Activated T-cell treated with anti-CD3 and anti-CD28 coated beads for 1 hour (primary cell): ENCODE results near the gene MANSC4.

Experiments used
- DNase-seq: peaks from one replicate; pipeline ENCODE4 v3.0.0-alpha.2; 2020; ENCODE audit warnings: low read depth

Gene MANSC4

DNA sequence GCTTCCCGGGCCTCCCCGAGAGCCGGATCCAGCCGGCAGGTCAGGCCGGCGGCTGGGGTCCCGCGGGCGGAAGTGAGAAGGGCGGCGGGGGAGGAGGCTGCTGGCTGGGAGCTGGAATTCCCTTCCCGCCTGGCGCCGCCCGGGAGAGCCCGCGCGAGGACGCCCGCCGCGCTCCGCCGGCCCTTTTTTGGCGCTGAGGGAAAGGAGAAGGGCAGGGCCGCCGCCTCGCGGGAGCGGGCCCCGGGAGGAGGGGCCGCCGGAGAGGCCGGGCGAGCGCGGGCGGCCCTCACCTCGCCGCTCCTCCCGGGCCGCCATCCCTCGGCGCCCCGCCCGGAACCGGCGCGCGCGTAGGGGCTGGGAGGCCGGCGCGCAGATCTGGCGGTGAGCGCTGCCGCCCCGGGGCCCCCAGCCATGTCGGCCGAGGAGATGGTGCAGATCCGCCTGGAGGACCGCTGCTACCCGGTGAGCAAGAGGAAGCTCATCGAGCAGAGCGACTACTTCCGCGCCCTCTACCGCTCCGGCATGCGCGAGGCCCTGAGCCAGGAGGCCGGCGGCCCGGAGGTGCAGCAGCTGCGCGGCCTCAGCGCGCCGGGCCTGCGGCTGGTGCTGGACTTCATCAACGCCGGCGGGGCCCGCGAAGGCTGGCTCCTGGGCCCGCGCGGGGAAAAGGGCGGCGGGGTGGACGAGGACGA is at the start of gene MANSC4, which contains the start of gene KLHL42:
TSS of gene MANSC4 (minus strand) at position 317 of the 692 bp plus-strand sequence. CDS start 8,960 bp downstream, outside the sequence.
TSS of gene KLHL42 (plus strand) at position 314 of the 692 bp plus-strand sequence. CDS start at position 412, 98 bp downstream.
- peak; percentile 44 for DNase-seq

DNA sequence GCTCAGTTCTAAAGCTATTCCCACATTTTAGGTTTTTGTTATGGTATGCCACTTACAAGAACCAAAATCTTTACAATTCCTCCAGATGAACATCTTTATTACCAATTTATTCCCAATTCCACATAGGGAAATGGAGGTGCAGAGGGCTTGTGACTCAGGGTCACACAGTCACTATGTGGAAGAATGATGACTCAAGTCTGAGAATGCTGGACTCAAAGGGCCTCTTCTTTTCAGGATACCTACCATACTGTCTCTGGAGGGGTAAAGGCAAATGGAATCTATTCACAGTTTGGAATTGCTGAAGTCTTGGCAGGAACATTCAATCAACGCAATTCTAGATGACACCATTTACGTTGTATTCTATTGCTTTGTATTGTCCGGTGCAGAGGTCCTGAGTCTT is 48.2 kb upstream of the MANSC4 start:
- no peak for DNase-seq

DNA sequence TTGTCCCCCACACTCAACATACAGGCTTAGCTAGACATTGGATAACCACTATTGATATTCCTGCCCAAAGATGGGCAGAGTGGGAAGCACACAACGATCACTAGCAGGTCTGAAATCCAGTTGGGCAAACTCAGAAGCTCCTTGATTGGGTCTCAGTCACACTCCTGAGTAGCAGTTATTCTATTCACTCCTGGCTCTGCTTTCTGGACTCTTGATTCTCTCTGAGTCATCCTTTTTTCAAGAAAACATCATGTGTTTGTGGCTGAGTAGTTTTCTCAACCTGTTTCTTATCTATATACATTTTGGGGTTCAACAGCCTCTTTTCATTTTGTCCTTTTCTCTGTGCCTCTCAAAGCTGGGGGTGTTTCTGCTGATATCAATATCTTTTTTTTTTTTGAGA is 46.0 kb upstream of the MANSC4 start:
- no peak for DNase-seq

DNA sequence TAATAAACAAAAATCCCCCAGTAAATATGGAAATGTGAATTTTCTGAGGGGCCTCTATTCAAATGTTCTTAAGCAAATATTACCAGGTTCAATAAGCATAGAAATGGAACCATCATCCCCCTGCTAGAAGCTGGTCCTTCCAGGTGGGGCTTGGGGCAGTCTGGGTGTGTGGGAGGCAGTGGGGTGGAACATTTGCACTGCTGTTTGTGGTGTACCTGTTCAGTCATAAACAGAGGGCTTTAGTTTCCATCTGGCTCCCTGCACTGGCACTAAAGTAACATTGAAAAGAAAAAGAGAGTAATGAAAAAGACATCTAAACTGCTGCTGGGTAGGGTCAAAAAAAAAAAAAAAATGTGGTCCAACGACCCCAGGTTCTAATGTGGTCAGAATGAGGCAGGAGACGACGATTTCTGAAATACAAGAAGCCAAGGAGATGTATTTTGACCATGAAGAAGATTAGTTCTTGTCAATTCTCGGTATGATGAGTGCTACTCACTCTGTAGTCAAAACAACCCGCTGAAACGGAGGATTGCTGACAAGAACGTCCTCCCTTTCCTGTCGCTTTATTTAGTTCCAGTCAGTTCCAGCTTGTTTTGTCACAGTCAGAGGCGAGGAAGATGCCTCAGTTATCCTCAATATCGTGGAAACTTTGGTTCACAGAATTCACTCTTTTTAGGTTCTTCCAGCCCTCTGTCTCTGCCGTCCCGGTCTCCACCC is 44.2 kb upstream of the MANSC4 start:
- DNase-seq: no peak

DNA sequence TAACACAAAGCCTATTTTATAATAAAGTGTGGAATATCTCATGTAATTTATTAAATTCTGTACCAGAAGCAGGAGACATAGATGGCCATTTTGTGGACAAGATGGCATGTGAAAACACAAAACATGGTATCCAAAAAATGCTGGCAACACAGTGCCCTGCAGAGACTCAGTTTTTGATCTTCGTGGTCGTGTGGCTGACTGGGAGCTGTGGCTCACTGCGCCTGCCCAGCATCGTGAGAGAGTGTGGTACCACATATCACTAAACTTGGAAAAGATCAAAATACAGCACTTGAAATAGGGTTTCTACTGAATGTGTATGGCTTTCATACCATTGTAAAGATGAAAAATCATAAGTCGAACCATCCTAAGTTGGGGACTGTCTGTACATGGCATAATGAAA is 43.0 kb upstream of the MANSC4 start:
- DNase-seq: no peak

DNA sequence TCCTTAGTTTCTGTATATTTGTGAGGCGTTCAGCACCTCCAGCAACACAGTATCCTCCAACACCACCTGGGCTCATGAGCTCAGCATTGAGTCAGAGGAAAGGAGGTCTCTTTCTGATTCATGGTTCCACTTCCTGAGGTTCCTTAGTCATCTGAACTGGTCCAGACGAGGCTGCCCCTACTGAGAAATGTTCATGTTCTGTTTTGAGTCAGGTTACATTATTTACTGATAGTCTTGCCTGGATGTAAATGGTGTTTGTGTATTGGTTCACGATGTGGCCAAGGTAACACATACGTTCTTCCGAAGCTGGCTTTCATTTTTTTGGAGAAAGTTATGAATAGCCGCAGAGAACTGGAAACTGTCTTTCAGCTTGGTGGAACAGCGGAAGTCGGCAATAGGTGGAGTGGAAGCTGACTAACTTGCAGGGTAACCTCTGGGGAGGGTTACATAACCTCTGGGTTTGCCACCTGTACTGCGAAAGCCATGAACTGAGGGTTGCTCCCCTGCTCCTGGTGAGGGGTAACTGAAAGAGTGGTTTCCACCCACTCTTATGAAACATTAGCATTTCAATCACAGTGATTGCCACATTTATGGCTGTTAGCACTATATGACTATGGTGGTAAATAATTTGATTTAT is 42.2 kb upstream of the MANSC4 start:
- peak; percentile 28 for DNase-seq

DNA sequence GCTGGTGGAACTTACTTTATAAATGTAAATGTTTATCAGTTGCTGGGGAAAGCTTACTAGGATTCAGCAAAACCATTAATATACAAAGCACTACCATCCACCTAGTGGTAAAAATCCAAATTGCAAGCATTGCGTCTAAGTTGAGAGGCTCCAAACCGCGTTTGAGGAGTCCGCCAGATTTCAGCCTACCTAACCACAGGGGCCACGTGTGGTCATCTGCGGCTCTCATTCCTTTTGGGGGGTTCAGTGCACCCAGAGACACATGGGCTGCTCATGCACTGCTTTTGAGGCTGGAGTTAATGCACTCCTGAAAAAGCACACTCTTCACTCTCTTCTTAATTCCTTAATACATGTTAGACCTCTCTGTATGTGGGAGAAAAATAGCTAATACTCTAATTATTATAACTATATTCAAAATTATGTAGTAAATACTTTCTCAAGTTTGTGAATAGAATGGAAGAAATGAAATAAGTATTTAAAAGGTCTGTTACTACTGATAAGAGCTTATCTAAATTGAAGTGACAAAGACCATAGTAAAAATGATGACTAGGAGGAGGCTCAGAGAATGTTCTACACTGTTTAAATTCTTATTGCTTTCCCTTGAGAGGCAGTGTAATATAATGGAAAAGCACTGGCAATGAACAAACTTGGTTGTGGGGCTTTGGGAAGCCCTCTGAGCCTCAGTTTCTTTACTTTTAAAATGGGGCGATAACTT is 41.4 kb upstream of the MANSC4 start:
- no peak for DNase-seq

DNA sequence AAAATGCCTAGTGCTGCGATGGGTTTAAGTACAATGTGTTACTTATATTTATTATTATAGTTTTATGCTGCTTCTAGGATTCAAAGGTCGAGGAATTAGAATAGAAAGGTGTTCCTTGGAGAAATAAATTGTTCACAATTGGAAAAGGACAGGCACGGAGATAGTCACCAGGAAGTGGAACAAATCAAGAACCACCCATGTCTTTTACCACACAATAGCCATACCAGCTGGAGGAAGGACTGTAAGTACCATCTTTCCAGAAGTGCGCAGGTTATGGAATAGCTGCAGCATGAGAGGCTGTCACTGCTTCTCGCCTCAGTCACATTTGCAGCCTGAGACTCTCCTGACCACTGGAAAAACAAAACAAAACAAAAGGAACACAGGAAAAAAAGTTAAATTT is 40.5 kb upstream of the MANSC4 start:
- no peak for DNase-seq

DNA sequence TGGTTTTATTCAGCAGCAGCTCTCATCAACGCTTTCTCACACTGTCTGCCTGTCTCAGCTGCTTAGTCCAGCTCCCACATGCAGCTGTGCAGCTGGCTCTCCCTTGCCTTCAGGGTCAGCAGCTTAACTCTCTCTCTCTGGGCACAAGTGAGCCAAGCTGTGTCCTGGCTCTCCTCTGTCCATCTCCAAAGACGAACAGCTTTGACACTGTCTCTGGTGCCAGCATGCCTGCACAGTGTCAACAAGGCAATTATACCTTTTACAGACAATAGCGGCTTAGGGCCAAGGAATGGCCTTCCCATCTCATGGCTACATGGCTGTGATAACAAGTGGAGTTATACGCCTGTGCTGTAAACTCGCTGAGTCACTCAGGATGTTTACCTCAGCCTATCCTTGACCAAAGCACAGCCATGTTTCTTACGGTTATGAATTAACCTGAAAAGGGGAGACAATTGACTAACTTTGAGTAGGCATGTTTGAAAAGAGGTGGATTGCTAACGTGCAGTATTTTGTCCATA is 38.4 kb upstream of the MANSC4 start:
- no peak for DNase-seq

DNA sequence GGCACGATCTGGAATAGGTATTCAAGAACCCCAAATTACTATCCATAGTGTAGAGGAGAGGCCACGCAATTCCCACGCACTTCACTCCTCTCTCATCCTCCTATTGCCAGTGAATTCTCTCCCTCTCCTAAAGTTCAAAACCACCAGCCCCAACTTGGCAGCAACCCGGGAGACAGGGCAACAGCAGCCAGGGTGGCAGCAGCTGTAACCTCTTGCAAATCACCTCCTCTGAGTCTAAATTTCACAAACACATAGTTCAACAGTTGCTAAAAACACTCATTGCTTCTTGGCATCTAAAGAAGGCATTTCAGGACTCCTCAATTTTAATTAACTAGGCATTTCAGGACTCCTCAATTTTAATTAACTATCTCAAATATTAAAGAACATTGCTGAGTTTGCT is 37.7 kb upstream of the MANSC4 start:
- no peak for DNase-seq

DNA sequence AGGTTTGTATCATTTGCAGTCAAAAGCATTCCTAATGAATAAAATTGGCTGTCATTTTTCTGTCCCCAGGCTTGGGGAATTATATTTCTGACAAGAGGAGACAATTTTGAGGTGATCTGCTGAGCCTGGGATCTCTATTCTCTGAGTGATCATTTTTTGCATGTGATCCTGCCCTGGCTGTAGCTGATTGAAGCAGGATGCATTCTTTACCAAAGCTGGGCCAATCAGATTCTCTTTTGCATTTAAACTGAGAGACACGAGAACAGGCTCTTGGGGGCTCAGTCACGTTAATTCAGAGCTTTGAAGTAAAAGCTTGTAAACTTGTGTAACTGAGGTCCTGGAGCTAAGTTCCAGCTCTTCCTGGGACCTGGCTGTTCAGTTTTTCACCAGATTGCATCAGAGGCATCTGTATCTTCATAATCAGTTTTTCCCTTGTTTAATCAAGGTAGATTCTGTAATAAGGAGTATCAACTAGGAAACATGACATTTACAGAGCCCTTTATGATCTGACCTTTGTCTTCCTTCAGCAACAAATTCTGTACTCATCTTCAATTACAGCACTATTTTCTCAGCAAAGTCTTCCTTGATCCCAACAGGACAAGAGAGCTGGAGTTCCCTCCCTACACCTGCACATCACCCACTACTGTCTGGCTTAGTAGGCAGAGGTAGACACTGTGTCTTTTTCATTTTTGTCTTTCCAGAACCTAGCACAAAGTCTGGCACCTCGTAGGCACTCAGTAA is 35.0 kb upstream of the MANSC4 start:
- DNase-seq: no peak

DNA sequence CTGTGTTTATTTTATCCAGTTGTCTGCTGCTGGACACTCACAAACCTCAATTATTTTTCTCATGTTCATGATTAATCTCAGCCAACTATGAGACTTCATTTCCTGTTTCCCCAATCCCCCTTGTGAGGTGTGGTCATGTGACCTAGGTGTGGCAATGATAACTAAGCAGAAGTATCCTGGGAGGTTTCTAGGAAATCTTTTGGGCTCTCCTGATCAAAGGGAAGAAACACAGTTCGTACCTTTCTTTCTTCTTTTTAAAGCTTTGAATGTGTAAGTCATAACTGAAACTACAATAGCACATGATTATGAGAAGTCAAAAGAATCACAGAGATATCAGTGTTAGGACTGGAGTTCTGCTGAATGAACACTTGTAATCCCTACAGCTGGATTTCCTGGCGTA is 34.4 kb upstream of the MANSC4 start:
- no peak for DNase-seq

DNA sequence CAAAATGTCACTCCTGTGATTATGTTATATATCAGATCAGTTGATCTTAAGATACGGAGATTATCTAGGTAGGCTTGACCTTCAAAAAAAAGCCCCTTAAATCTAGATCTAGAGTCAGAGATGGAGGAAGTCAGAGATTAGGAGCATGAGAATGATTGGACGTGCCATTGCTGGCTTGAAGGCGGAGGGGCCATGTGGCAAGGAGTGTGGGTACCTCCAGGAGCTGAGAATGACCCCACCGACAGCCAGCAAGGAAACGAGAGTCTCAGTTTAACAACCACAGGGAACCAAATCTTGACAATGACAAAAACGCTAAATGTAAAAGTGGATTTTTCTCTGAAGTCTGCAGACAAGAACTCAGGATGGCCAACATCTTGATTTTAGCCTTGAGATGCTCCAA is 32.5 kb upstream of the MANSC4 start:
- no peak for DNase-seq

DNA sequence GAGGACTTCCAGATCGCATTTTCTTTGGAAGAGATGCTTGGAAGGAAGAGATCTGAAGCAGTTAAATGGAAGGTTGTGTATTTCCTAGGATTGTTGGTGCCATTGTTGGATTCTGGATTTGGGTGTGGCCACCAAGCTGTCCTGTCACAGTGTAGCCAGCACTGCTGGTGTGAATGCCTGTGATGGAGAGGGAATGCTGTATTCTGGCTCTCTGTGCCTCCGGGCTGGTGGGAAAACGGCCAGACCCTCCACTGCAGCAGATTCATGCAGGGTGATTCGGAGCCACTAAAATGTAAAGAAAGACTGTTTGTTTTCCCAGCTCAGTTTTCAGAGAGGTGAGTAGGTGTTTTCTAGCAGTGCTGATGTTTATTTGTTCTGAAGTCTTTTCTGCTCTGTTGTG is 30.7 kb upstream of the MANSC4 start:
- DNase-seq: no peak

DNA sequence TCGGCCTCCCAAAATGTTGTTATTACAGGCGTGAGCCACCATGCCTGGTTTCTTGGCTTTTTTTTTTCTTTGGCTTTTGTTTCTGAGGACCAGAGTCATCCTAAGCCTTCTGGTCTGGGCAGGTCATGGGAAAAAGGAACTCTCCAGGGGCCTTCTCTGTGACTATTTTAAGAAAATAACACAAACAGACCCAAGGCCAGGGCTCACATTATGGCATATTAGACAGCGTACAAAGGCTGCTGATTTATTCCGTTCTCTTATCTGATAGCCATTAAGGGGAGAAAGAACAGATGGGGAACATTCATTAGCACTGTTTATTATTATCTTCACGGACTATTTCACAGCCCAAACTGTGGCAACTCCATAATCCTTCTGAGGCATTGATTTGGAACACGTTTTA is 28.8 kb upstream of the MANSC4 start:
- no peak for DNase-seq

DNA sequence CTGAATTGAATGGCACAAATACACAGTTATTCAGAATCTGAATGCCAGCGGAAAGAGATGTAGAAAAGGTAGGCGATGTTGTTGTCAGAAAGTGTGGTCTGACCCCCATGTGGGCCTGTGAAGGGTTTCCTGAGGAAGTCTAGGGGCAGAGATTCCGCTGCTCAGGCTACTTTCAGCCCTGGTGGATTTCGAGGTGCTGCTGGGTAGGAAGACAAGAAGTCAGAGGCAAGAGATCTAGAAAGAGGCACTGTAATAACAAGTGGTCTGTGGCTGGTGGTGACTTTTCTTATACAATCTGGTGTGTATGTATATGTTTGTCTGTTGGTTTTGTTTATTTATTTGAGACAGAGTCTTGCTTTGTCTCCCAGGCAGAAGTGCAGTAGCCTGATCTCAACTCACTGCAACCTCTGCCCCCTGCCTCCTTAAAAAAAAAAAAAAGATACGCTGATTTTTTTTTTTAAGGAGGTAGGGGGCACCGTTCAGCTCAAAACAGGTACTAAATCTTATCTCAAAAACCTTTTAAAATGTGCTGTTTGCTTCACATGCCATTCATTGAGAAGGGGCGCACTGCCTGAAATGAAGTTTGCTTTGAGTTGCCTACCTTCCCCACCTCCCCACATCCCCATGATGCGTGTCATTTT is 27.1 kb upstream of the MANSC4 start:
- no peak for DNase-seq

DNA sequence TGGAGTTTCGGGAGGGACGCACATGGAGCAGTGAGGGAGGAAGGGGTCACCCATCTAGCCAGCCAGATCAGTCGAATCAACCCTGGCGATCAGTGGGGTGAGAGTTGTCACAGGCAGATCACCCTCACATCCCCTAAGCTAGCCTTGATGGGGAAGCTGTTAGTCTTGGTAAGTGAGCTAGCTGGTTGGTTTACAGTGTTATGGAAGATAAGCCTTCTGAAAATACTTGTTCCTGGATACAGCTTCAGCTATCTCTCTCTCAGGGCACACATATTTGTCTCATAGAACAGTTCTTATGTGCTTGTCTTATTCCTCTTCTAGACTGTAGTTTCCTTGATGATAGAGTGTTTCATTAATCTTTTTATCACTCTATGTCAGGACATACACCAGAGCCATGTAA is 26.2 kb upstream of the MANSC4 start:
- no peak for DNase-seq

DNA sequence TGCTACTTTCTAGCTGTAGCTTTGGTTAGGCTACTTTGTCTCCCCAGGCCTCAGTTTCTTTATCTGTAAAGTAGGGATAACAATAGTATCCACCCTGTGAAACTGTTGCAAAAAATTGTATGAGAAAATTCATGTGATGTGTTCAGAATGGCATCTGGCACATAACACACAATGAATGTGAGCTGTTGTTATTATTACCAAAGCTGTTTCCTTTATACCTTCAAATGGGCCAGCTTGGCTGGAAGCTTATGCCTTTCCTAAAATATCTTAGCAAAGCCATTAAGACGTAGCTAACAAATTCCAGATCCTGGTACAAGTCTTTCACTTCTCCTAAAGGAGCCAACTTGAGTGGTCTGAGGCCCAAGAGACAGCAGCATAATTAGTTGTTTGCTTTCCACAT is 25.2 kb upstream of the MANSC4 start:
- no peak for DNase-seq

DNA sequence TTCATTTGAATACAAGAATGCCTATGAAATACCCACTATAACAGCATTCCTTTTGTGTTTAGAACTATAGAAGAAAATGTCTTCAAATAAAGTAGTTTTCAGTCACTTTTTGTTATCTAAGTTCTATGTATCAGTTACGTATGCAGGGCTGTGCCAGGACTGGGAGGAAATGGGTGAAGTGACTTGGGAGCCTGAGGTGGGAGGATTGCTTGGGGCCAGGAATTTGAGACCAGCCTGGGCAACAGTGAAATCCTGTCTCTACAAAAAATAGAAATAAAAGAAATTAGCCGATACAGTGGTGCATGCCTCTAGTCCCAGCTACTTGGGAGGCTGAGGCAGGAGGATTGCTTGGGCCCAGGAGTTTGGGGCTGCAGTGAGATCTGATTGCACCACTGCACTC is 22.9 kb upstream of the MANSC4 start:
- DNase-seq: no peak

DNA sequence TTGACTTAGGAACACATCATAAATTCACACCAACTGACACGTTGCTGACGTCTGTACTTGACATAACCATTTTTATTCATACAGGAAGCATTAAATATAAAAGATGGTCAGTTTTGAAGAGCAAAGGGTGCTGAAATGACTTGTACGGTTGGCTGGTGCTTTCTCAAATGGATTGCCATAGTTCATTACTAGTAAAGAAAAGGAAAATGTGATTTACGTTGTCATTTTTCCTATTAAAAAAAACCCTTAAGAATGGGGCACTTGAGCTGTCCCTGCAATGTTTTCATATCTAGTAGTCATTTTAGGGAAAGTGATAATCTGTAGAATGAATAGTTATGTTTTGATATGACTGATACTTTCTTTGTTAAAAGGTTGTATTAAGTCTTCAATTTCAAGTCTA is 22.5 kb upstream of the MANSC4 start:
- DNase-seq: no peak

DNA sequence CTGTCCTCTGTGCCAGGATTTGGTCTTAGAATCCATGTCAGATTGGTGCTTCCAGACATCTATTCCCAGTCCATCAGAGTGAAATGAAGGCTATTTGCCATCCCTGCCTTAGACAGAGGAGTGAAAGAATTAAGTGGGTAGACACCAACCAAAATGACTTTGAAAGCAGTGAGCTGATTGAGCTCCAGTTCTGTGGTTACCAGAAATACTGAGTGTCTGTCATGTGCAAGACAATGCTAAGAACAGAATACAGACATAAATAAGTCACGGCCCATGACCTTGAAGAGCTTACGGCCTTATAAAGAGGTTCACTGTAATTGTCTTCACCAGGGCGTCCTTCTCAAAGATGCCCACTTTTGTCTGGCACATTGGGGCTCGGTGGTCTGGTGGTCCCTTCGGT is 21.6 kb upstream of the MANSC4 start:
- no peak for DNase-seq
